LHCN-M2 (cell line): ENCODE results near the gene DEFB108B. TPM values are rescaled to one million over a fixed set of nuclear protein-coding genes. Genes with fewer than 3 reads are reported as not detected.
"Not testable (repeated sequence)": the region's sequence is repeated elsewhere in the genome, so short reads cannot be mapped to it uniquely, and the experiment has no call there.

Experiments used
- DNase-seq: peaks from one replicate; pipeline ENCODE4 v3.0.0-alpha.2; 2012; ENCODE audit warnings: low read depth
- total RNA-seq: library from RNA; depleted of rRNA; stranded (reverse); fragments of >200 nt; gene quantifications from 2 replicates; pipeline ENCODE4 v1.2.3, GENCODE V29; 2014; rRNA removed

DEFB108B gene
- total RNA-seq, 1 experiment from 2014 or later = not detected

DNA sequence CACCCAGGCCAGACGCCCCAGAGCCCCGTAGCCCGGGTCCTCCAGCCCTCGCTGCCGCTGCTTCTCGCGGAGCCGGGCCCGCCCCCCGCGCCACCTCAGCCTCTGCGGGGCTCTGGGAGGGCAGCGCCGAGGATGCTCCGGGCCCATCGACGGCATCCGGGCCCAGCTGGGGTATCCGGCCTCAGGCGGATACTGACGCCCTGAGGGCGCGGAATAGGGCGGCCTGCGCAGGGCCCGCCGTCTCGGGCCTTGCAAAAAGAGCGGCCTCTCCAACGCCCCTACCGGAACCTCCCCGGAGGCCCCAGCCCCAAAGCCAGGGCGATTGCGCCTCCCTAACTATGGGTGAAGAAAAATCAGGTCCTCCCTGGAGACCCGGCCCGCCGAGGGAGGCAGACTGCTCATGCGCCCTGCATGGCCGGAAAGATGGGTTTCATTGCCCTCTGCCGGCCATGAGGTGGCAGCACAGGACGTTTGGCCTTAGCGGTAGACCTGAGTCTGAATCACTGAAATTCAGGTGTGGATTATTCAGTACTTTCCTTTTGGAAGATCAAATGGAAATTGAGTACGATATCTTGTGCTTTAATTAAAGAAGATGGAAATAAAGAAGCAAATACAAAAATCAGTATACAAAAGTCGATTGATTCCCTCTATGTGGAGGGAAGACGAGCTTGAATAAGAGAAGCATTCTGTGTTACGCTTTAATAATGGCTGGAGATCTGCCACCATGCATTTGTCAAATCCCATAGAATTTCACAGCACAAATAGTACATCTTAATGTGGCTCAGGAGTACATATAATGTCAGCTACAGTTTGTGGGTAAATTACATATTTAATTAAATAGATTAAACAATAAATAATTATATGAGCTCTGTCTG, 19.3 kb upstream of the DEFB108B start:
- peak; percentile 42 for DNase-seq

DNA sequence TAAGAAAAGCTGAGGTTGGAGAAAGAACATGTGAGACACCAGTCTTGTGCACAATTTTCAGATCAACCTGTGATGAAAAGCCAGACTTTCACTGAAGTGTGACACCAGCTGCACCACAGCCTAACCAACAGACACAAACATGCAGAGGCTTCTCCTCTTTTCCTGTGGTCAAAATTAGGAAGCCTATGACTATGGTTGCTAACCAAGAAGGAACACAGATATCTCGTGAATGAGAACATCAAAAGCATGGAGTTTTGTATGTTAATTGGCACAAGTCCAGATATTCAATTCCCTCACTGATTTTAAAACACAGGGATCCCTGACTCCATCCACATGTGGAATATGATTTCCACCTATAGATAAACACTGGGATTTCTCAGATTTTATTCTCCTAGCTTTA, 11.5 kb upstream of the DEFB108B start:
- DNase-seq = not testable (repeated sequence)

DNA sequence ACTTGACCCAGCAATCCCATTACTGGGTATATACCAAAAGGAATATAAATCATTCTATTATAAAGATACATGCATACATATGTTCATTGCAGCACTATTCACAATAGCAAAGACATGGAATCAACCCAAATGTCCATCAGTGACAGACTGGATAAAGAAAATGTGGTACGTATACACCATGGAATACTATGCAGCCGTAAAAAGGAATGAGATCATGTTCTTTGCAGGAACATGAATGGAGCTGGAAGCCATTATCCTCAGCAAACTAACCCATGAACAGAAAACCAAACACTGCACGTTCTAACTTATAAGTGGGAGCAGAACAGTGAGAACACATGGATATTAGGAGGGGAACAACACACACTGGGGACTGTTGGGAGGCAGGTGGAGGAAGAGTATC, 3.8 kb upstream of the DEFB108B start:
- not testable (repeated sequence) for DNase-seq

DNA sequence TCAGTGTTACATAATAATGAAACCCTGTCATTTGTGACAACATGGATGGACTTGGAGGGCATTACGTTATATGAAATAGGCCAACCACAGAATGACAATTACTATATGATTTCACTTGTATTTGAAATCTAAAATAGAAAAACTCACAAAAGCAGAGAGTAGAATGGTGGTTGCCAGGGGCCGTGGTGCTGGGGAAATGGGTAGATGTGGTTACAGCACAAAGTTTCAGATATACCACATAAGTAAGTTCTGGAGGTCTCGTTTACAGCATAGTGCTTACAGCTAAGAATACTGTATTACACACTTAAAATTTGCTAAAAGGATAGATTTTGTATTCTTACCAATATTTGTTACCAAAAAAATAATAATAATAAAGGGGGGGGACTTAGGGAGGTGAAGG, 3.3 kb upstream of the DEFB108B start:
- not testable (repeated sequence) for DNase-seq

DNA sequence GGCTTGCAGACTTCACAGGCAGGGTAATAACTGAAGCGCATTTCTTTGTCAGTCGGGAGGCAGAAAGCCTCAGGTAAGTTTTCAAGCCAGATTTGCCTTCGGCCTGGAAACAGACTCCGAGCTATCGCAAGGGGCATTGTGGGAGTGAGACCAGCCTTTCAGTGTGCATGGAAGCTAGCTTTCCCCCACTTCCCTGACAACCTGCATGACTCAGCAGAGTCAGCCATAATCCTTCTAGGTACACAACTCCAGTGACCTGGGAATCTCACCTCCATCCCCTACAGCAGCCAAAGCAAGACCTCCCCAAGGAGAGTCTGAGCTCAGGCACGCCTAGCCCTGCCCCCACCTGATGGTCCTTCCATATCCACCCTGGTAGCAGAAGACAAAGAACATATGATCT, 9.7 kb downstream of the DEFB108B start:
- DNase-seq = not testable (repeated sequence)

DNA sequence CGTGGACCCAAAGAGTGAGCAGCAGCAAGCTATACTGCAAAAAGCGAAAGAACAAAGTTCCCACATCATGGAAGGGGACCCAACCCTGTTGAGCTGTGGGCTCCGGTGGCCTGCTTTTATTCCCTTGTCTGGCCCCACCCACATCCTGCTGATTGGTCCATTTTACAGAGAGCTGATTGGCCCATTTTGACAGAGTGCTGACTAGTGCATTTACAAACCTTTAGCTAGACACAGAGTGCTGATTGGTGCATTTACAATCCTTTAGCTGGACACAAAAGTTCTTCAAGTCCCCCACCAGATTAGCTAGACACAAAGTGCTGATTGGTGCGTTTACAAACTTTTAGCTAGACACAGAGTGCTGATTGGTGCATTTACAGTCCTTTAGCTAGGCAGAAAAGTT, 10.4 kb downstream of the DEFB108B start:
- DNase-seq = not testable (repeated sequence)

DNA sequence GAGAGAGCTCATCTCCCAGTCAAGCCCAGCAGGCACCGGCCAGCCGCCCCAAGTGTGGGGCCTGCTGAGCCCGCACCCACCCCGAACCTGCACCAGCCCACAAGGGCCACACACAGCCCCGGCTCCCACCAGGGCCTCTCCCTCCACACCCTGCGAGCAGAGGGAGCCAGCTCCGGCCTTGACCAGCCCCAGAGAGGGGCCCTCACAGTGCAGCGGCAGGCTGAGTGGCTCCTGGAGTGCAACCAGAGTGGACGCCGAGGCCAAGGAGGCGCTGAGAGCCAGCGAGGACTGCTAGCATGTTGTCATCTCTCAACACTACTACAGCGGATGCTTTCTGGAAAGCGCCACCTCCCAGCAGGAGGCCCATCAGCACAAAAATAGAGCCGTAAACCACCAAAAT, 10.9 kb downstream of the DEFB108B start:
- no peak for DNase-seq

DNA sequence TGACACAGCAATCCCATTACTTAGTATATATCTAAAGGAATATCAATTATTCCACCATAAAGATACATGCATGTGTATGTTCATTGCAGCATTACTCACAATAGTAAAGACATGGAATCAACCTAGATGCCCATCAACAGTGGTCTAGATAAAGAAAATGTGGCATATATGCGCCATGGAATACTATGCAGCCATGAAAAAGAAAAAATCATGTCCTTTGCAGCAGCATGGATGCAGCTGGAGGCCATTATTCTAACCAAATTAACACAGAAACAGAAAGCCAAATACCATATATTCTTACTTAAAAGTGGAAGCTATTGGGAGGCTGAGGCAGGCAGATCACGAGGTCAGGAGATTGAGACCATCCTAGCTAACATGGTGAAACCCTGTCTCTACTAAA, 20.9 kb downstream of the DEFB108B start:
- not testable (repeated sequence) for DNase-seq

DNA sequence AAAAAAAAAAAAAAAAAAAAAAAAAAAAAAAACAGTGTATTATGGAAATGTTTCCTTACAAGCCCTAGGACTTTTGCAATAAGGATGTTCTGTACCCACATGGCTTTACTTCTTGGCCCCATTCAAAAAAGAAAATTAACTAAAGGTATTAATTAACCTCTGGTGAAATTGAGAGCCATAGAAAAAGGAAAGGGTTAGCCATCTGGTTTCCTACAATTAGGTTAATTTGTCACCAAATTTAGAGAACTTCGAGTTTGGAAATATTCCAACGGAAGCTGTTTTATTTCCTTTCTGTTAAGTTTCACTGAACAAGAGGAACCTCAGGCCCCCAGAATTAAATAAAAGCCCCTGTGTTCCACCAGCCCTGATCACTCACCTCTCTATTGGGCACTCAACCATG, 22.9 kb downstream of the DEFB108B start:
- DNase-seq = not testable (repeated sequence)

DNA sequence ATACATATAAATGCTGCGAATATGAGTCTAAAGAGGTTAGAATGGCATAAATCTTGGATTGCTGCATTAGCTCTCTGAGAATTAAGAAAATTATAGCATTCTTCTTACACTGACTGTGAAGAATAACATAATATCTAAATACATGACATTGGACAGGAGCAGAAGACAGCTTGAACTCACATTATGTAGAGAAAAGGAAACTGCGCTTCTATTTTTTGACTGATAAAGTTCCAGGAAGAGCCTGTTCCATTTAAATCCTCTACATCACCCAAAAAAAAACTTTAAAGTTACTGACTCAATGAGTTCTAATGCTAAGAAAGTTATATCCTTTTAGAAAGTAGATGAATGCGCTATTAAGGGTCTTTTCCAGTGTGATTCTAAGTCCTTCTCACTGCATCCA, 27.8 kb downstream of the DEFB108B start:
- not testable (repeated sequence) for DNase-seq

DNA sequence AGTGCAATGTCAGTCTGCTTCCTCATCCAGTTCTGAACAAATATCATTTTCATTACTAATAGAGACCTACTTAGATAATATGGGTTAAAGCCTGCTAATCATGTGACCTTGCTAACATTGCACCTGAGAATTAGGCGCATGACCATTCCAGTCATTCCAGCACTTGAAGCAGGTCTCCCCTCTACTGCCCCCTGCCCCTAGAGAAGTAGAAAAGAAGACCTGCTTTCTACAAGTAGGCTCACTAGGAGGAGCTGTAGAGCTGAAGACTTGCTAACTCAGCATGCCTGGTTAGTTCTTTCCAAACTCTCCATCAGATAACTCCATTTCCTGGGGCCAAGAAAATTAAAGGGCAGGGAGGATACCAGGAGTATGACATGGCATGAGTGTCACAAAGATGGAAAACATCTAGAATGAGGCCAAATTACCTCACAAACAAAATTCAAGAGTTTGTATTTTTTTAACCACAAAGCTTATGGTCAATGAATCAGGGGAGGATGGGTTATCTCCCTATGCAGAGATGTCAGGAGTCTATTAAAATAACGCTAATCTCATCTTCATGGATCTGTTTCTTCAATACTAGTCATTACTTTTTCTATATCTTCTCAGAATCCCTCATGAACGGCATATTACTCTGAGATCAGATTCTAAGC, 31.1 kb downstream of the DEFB108B start:
- DNase-seq = peak; percentile 52

DNA sequence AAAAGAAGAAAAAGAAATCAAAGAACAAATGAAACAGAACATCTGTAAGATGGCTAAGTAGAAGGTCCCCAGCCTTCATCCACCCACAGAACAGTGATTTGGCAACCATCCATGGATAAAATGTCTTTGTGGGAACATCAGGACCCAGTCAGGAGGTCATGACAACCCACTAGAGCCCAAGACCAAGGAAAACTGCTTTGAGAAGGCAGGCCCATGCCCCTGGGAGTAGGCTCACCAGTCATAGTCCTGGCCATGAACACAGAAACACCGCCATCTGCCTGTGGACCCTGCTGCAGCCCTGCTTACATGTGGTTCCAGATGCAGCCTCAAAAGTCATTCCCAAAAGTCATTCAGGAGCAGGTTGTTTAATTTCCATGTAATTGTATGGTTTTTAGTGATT, 34.2 kb downstream of the DEFB108B start:
- DNase-seq = not testable (repeated sequence)

DNA sequence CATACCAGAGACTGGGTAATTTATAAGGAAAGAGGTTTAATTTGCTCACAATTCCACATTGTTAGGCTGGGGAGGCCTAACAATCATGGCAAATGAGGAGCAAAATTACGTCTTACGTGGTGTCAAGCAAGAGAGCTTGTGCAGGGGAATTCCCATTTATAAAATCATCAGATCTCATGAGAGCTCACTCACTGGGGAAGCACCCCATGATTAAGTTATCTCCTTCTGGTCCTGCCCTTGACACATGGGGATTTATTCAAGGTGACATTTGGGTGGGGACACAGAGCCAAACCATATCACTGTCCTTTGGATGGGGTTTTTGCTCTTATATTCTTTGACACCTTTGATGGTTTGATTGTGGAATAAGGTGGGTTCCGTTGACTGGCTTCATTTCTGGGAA, 36.9 kb downstream of the DEFB108B start:
- DNase-seq = not testable (repeated sequence)

DNA sequence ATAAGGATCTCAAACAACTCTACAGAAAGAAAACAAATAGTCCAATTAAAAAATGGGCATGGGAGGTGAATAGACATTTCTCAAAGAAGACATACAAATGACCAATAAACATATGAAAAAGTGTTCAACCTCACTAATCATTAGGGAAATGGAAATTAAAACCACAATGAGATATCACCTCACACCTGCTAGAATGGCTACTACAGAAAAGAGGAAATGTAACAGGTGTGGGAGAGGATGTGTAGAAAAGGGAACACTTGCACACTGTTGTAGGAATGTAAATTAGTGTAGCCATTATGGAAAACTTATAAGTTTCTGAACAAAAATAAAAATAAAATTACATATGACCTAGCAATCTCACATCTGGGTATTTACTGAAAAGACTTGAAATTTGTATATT, 37.7 kb downstream of the DEFB108B start:
- DNase-seq = not testable (repeated sequence)

DNA sequence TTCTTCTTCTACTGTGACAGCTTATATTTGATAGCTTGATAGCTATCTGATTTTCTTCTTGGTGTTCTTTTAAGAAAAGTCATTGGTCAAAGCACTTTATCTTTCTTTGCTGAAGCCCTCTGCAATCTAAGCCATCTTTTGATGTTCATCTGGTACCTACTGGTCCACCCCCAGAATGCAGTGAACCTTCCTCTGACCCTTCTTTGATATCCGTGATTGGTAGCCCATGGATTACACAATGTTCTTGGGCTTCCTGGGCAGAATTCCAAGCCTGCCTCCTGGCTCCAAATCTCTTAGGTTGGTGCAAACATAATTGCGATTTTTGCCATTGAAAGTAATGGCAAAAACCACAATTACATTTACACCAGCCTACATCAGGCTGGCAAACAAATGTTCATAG, 43.3 kb downstream of the DEFB108B start:
- not testable (repeated sequence) for DNase-seq

DNA sequence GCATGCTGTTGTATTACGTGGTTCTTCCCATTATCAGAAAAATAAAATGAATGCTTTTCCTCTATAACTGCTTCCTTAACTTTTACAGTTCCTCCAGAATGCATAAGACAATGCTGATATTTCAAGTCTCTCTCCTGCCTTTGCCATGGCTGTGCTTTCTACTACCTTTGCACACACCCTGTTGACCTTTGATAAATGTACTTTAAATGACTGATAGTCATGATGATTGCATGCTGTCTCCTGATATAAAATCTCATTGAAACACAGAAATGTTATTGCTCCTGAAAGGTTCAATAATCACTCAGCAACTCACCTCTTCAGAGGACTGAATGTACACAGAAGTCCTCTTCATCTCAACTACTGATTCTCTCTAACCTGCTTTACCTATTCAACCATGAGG, 45.1 kb downstream of the DEFB108B start, which contains the start of gene DEFB131B:
DEFB131B (plus strand) TSS at position 395 of the 400 bp plus-strand sequence; CDS start at position 395, 0 bp downstream.
- not testable (repeated sequence) for DNase-seq

DNA sequence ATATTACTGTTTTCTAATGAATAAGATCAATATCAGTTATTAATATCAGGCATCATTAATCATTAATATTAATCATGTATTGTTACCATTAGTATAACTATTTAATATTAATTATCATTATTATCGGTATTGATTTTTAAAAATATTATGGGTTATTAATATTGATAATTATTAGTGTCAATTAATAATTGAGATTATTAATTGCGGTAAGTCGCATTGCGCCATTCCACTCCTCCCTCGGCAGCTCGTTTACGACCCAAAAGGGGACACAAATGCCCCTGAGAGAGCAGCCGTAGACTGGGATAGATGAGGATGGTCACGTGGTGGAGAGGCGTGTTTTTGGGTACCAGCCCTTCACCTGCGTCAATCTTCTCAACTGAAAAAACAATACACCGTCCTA, 52.8 kb downstream of the DEFB108B start:
- DNase-seq = not testable (repeated sequence)

Other genes starting within 250 kb of the DEFB108B start
- gene DEFB131B, start 45.3 kb downstream of the DEFB108B start, total RNA-seq = not detected in 2 replicates
- gene XNDC1N, start 95.4 kb downstream of the DEFB108B start, total RNA-seq = 3.7 and 6.9 TPM in 2 replicates
- gene RNF121, start 95.8 kb downstream of the DEFB108B start, total RNA-seq = 26.1 and 28.4 TPM in 2 replicates
- gene IL18BP, start 165.7 kb downstream of the DEFB108B start, total RNA-seq = 0.90 and 1.8 TPM in 2 replicates
- 120 and 132 TPM in 2 replicates for gene NUMA1, start 247.3 kb downstream of the DEFB108B start, total RNA-seq
- gene LRRC51, start 247.7 kb downstream of the DEFB108B start, total RNA-seq = 6.4 and 7.8 TPM in 2 replicates